Measurements from ENCODE around the gene RNF26.

RNF26 gene

GRCh38 chr11:119307974-119308373 is 26.4 kb upstream of the RNF26 start:
- Histone ChIP-seq H3K9me3 (ENCODE audit: control insufficient read depth, insufficient read depth, low read depth, low read length) (no peaks in the 10 kb centered on the region), H3K4me1 (ENCODE audit: control insufficient read depth, insufficient read depth, low read length) (no peaks in the 10 kb centered on the region), H3K36me3 (ENCODE audit: control insufficient read depth in 2 of 2, insufficient read depth in 1 of 2, low read length in 2 of 2) (peaks cover 0 to 68% of the 10 kb centered on the region in 2 experiments; a peak in 2 of 3 replicates), H3K27ac (ENCODE audit: extremely low read depth, low read depth, low read length) (no peak overlapping the region), H3K4me3 (ENCODE audit: low read depth, low read length) (no peak overlapping the region)
- ChIA-PET CTCF (interaction anchor here (0.5 to 4.4 kb wide), 18 partner anchors 11 to 243 kb away, joined by 3 to 20 read pairs (median 4); partner anchors contain the start of genes ABCG4, C2CD2L and CBL), POLR2A (interaction anchor here (0.6 to 4.8 kb wide), 5 partner anchors 9 to 215 kb away, joined by 3 to 35 read pairs (median 3); partner anchors contain the start of gene MCAM)
- no peak for TF ChIP-seq PRDM10 (tag by site-specific recombination; IDR thresholded peaks at IDR 0.05)

GRCh38 chr11:119309411-119309810 is 24.9 kb upstream of the RNF26 start:
- Histone ChIP-seq H3K4me1 (ENCODE audit: control insufficient read depth, insufficient read depth, low read length) (no peaks in the 10 kb centered on the region), H3K36me3 (ENCODE audit: control insufficient read depth in 2 of 2, insufficient read depth in 1 of 2, low read length in 2 of 2) (peaks cover 0 to 60% of the 10 kb centered on the region in 2 experiments; a peak in 2 of 3 replicates), H3K9me3 (ENCODE audit: control insufficient read depth, insufficient read depth, low read depth, low read length) (no peaks in the 10 kb centered on the region), H3K27ac (ENCODE audit: extremely low read depth, low read depth, low read length) (no peak overlapping the region), H3K4me3 (ENCODE audit: low read depth, low read length) (no peak overlapping the region)
- TF ChIP-seq ZFP3 (tag by site-specific recombination; IDR thresholded peaks at IDR 0.05; ENCODE audit: low read depth) (no peak), ZBTB49 (tag by site-specific recombination; IDR thresholded peaks at IDR 0.05; ENCODE audit: low read depth) (no peak), ZNF350 (tag by site-specific recombination; IDR thresholded peaks at IDR 0.05) (no peak), ZNF558 (tag by site-specific recombination; IDR thresholded peaks at IDR 0.05) (no peak), ZNF266 (tag by site-specific recombination; IDR thresholded peaks at IDR 0.05; ENCODE audit: low read depth) (no peak), ZFP41 (tag by site-specific recombination; IDR thresholded peaks at IDR 0.05; ENCODE audit: borderline replicate concordance) (no peak), ZNF785 (tag by site-specific recombination; IDR thresholded peaks at IDR 0.05) (no peak), WT1 (tag by site-specific recombination; IDR thresholded peaks at IDR 0.05) (no peak), KLF1 (tag by site-specific recombination; IDR thresholded peaks at IDR 0.05) (no peak)
- ChIA-PET CTCF (interaction anchor here (0.7 to 4.4 kb wide), 8 partner anchors 13 to 1485 kb away, joined by 3 to 20 read pairs (median 5); partner anchors contain the start of gene FXYD2), POLR2A (interaction anchor here (1.7 to 4.8 kb wide), 2 partner anchors 8 to 12 kb away, joined by 4 to 35 read pairs; partner anchors contain the start of gene MCAM)

GRCh38 chr11:119309953-119310681 is 24.2 kb upstream of the RNF26 start:
- ChIA-PET POLR2A (interaction anchor here (0.9 to 4.8 kb wide), 2 partner anchors 7 to 31 kb away, joined by 4 to 35 read pairs; partner anchors contain the start of gene MCAM), CTCF (interaction anchor here (1.0 to 4.4 kb wide), 5 partner anchors 12 to 63 kb away, joined by 3 to 20 read pairs (median 6); no protein-coding TSS in a partner anchor)
- no peak overlapping the region for H3K27ac ChIP-seq (ENCODE audit: extremely low read depth, low read depth, low read length)
- H3K36me3 ChIP-seq (ENCODE audit: control insufficient read depth in 2 of 2, insufficient read depth in 1 of 2, low read length in 2 of 2) = peaks cover 0 to 65% of the 10 kb centered on the region in 2 experiments; a peak in 2 of 3 replicates
- no peak overlapping the region for H3K4me3 ChIP-seq (ENCODE audit: low read depth, low read length)
- TF ChIP-seq ZNF16 (tag by site-specific recombination; IDR thresholded peaks at IDR 0.05; ENCODE audit: low read depth) (no peak), GLIS1 (tag by site-specific recombination; IDR thresholded peaks at IDR 0.05) (peak; percentile 82)
- H3K9me3 ChIP-seq (ENCODE audit: control insufficient read depth, insufficient read depth, low read depth, low read length) = no peaks in the 10 kb centered on the region
- no peaks in the 10 kb centered on the region for H3K4me1 ChIP-seq (ENCODE audit: control insufficient read depth, insufficient read depth, low read length)

All from HEK293 (cell line).